ENCODE data around the gene ADAMTS18. TPM values are rescaled to one million over a fixed set of nuclear protein-coding genes. Genes with fewer than 3 reads are reported as not detected.

Gene ADAMTS18
- 17.3 TPM for total RNA-seq

GRCh38 chr16:77434530-77435271, at the start of gene ADAMTS18:
ADAMTS18 (minus strand) TSS chr16:77435034; CDS start chr16:77434695, 339 bp downstream.

Other genes starting within 250 kb of the ADAMTS18 start
- 11.0 TPM for gene MON1B, start 243.8 kb downstream of the ADAMTS18 start, total RNA-seq
- gene SYCE1L, start 235.6 kb downstream of the ADAMTS18 start, total RNA-seq: 2.5 TPM